Measurements from ENCODE around the gene TACR1. TPM values are rescaled to one million over a fixed set of nuclear protein-coding genes. Genes with fewer than 3 reads are reported as not detected.

The TACR1 gene
- total RNA-seq, 1 experiment from 2014 or later: not detected

DNA sequence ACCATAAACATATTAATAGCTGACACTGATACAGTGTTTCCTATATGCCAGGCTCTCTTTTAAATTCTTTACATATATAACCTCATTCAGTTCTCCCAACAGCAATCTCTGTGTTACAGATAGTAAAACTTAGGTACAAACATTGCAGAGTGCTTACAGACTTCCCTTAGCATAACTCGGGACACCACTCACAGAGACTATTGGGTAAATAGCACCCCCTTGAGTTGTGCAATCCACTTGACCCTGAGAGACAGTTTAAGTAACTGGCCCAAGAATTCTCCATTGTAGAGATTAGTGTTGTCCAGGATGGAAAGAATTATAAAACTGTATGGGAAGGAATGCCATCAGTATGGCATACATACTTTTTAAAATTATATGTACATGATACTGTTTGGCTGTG, 130.8 kb downstream of the TACR1 start:
- Mint-ChIP-seq H3K36me3 (ENCODE audit: insufficient read depth, unreplicated experiment) (no peaks in the 10 kb centered on the region), H3K27ac (ENCODE audit: unreplicated experiment) (no peak overlapping the region), H3K4me1 (ENCODE audit: low read depth, unreplicated experiment) (no peaks in the 10 kb centered on the region), H3K4me3 (ENCODE audit: low read depth, unreplicated experiment) (no peak overlapping the region), H3K27me3 (ENCODE audit: unreplicated experiment) (peaks cover 27% of the 10 kb centered on the region), H3K9me3 (ENCODE audit: low read depth, unreplicated experiment) (no peaks in the 10 kb centered on the region)
- no peak for DNase-seq
- TF ChIP-seq, protein P1, sequence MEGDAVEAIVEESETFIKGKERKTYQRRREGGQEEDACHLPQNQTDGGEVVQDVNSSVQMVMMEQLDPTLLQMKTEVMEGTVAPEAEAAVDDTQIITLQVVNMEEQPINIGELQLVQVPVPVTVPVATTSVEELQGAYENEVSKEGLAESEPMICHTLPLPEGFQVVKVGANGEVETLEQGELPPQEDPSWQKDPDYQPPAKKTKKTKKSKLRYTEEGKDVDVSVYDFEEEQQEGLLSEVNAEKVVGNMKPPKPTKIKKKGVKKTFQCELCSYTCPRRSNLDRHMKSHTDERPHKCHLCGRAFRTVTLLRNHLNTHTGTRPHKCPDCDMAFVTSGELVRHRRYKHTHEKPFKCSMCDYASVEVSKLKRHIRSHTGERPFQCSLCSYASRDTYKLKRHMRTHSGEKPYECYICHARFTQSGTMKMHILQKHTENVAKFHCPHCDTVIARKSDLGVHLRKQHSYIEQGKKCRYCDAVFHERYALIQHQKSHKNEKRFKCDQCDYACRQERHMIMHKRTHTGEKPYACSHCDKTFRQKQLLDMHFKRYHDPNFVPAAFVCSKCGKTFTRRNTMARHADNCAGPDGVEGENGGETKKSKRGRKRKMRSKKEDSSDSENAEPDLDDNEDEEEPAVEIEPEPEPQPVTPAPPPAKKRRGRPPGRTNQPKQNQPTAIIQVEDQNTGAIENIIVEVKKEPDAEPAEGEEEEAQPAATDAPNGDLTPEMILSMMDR (IDR thresholded peaks at IDR 0.05; ENCODE audit: unreplicated experiment): no peak
- CTCF ChIA-PET: no interaction called here
- intact Hi-C loops (cut with micrococcal nuclease; ENCODE audit: unreplicated experiment): loop anchor here (5.0 to 10.0 kb wide), 2 partner anchors 166 to 539 kb away; no protein-coding TSS in a partner anchor
- BruUV-seq (replicated peaks): no TSS peak

DNA sequence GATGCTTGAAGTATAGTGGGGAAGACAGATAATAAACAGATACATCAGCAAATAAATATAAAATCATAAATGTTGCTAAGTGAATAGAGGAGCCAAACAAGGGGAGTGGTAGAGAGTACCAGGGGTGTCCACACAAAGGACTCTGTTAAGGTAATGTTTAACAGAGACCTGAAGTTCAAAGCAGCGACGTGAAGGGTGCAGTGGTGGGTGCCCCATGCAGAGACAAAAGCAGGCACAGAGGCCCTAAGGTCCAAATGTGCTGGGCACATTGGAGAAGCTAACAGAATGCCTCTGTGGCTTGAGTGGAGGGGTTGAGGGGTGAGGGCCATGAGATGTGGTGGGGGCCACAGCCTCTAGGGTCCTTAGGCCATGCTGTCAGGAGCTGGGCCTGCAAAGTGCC, 131.8 kb downstream of the TACR1 start:
- Mint-ChIP-seq H3K36me3 (ENCODE audit: insufficient read depth, unreplicated experiment) (no peaks in the 10 kb centered on the region), H3K27me3 (ENCODE audit: unreplicated experiment) (peaks cover 17% of the 10 kb centered on the region), H3K9me3 (ENCODE audit: low read depth, unreplicated experiment) (no peaks in the 10 kb centered on the region), H3K4me3 (ENCODE audit: low read depth, unreplicated experiment) (no peak overlapping the region), H3K4me1 (ENCODE audit: low read depth, unreplicated experiment) (no peaks in the 10 kb centered on the region), H3K27ac (ENCODE audit: unreplicated experiment) (no peak overlapping the region)
- CTCF ChIA-PET: no interaction called here
- intact Hi-C loops (cut with micrococcal nuclease; ENCODE audit: unreplicated experiment): loop anchor here (5.0 to 10.0 kb wide), 2 partner anchors 167 to 540 kb away; no protein-coding TSS in a partner anchor
- no TSS peak for BruUV-seq (replicated peaks)
- DNase-seq: no peak
- TF ChIP-seq, protein P1 (IDR thresholded peaks at IDR 0.05; ENCODE audit: unreplicated experiment): no peak

DNA sequence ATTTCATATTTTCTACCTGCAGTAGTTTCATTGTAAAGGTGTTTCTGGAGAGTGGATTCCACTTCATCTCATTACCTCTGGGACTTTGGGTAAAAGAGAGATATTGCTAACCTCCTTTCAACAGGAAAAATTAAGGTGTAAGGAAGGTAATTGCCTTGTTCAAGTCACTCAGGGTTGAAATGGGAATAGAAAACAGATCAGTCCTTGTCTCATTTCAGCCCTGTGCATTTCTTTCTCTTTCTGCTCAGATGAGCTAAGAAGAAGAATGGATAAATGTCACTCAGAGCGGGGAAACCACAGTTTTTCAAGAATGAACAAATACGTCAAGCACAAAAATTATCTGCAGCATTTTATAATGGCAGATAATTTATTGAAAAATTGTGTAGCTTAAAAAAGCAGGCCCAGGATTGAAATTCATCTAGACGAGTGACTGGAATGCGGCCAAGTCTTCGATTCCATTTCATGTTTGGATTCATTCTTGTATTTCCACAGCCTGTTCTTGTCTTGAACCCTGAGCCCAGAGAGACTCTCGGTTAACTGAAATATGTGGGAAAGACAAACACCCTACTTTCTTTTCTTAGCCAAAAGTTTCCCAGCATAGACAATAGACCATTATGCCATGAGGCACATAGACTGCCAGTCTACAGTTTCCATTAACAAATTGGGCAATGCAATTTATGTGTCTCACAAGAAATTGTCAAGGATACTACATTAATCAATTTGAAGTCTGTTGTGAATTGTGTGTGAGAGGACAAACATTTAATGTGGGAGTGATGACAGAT, 133.0 kb downstream of the TACR1 start:
- no TSS peak for BruUV-seq (replicated peaks)
- TF ChIP-seq, protein P1 (IDR thresholded peaks at IDR 0.05; ENCODE audit: unreplicated experiment): no peak
- H3K4me1 Mint-ChIP-seq (ENCODE audit: low read depth, unreplicated experiment): no peaks in the 10 kb centered on the region
- intact Hi-C loops (cut with micrococcal nuclease; ENCODE audit: unreplicated experiment): loop anchor here (5.0 to 10.0 kb wide), 2 partner anchors 168 to 541 kb away; no protein-coding TSS in a partner anchor
- no peak overlapping the region for H3K4me3 Mint-ChIP-seq (ENCODE audit: low read depth, unreplicated experiment)
- CTCF ChIA-PET: interaction anchor here (0.6 to 0.9 kb wide), 2 partner anchors 174 to 1291 kb away, joined by 3 to 4 read pairs; no protein-coding TSS in a partner anchor
- H3K27ac Mint-ChIP-seq (ENCODE audit: unreplicated experiment): no peak overlapping the region
- no peaks in the 10 kb centered on the region for H3K9me3 Mint-ChIP-seq (ENCODE audit: low read depth, unreplicated experiment)
- no peaks in the 10 kb centered on the region for H3K36me3 Mint-ChIP-seq (ENCODE audit: insufficient read depth, unreplicated experiment)
- DNase-seq: no peak
- peaks cover 9% of the 10 kb centered on the region for H3K27me3 Mint-ChIP-seq (ENCODE audit: unreplicated experiment)

DNA sequence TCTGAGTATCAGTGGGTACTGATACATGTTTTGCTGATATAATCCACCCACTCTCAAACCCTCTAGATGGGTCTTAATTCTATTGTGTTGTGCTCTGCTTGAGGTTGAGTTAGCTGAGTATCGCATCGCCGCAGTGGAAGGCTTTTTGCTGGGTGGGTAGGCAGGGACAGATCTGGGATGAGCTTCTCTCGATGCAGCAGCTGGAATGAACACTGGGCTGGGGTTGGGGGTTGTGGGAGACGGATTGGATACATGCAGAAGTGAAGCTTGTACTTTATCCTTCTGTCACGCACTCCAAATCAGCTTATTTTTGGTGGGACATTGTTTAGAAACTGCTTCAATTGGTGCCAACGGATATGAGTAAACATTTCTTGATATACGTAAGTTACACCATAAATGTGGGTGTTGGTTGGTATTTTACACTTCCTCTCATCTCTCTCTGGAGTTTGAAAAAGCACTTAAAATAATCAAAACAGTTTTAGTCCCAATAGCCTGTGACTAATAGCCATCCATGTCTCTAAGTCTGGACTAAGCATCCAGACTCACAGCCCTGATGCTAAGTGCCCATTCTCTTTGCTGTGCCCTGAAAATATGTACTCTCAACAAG, 133.8 kb downstream of the TACR1 start:
- TF ChIP-seq, protein P1 (IDR thresholded peaks at IDR 0.05; ENCODE audit: unreplicated experiment): no peak
- CTCF ChIA-PET: interaction anchor here (0.6 to 0.9 kb wide), 2 partner anchors 175 to 1290 kb away, joined by 3 to 4 read pairs; no protein-coding TSS in a partner anchor
- intact Hi-C loops (cut with micrococcal nuclease; ENCODE audit: unreplicated experiment): loop anchor here (2.0 to 10.0 kb wide), 3 partner anchors 169 to 542 kb away; no protein-coding TSS in a partner anchor
- no peaks in the 10 kb centered on the region for H3K4me1 Mint-ChIP-seq (ENCODE audit: low read depth, unreplicated experiment)
- H3K4me3 Mint-ChIP-seq (ENCODE audit: low read depth, unreplicated experiment): no peak overlapping the region
- peaks cover 13% of the 10 kb centered on the region for H3K27me3 Mint-ChIP-seq (ENCODE audit: unreplicated experiment)
- DNase-seq: no peak
- no peaks in the 10 kb centered on the region for H3K36me3 Mint-ChIP-seq (ENCODE audit: insufficient read depth, unreplicated experiment)
- no peaks in the 10 kb centered on the region for H3K9me3 Mint-ChIP-seq (ENCODE audit: low read depth, unreplicated experiment)
- no TSS peak for BruUV-seq (replicated peaks)
- H3K27ac Mint-ChIP-seq (ENCODE audit: unreplicated experiment): no peak overlapping the region
